Subcutaneous adipose tissue (tissue), 4 donors: ENCODE measurements around the gene CROCC2. TPM values are rescaled to one million over a fixed set of nuclear protein-coding genes. Genes with fewer than 3 reads are reported as not detected.

Experiments
- CTCF ChIP-seq: fragments of 450-650 bp; IDR thresholded peaks from one replicate; pipeline ENCODE4 v1.5.1; 2016; ENCODE audit warnings: low read depth, mild to moderate bottlenecking, control low read depth, antibody characterized with exemption, moderate library complexity
- total RNA-seq, 4 donors: library from RNA; depleted of rRNA; stranded (reverse); fragments of >200 nt; gene quantifications; one replicate each; pipeline ENCODE4 v1.1.0, GENCODE V29; 2016

Gene CROCC2
- total RNA-seq, 4 donors from 2014 or later, result not detected

GRCh38 chr2:241031436-241032165 is 125.5 kb downstream of the CROCC2 start:
- TF ChIP-seq CTCF, result no peak

GRCh38 chr2:241033336-241033987 is 127.3 kb downstream of the CROCC2 start:
- no peak for TF ChIP-seq CTCF

GRCh38 chr2:241033994-241034393 is 127.9 kb downstream of the CROCC2 start:
- no peak for TF ChIP-seq CTCF

GRCh38 chr2:241034490-241035141 is 128.5 kb downstream of the CROCC2 start:
- no peak for TF ChIP-seq CTCF

- no peak for TF ChIP-seq CTCF
These were observed 129.1 kb downstream of the CROCC2 start for GRCh38 chr2:241035142-241035817.

- no peak for TF ChIP-seq CTCF
These were observed 129.8 kb downstream of the CROCC2 start for GRCh38 chr2:241035818-241036396.
